ENCODE measurements around the gene TCTN3. TPM values are rescaled to one million over a fixed set of nuclear protein-coding genes. Genes with fewer than 3 reads are reported as not detected.

The TCTN3 gene
- total and polyA plus RNA-seq, 10 of the 15 experiments (the other 5 are each of a cell fraction or from before 2014, with no cell fraction given): 20.0 to 48.7 (median 29.1) TPM

DNA sequence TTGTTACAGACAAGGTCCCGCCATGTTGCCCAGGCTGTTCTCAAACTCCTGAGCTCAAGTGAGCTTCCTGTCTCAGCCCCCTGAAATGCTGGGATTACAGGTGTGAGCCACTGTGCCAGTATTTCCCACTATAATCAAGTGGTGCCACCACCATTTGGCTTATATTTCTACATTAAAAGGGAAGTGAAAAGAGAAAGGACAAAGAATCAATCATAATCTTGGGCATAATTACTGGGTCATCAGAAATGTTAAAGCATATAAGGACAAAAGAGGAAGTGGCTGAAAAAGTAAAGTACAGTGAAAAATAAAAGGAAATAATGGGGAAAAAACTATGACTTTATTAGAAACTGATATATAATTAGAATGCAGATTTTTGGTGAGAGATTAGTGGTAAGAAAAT, 36.5 kb upstream of the TCTN3 start:
- WGBS (ENCODE audit: insufficient coverage, insufficient replicate concordance, low lambda C conversion rate, missing lambda C conversion rate): 43% methylated on average over 1 of the region's 1 CpG
- TF ChIP-seq, protein P1, sequence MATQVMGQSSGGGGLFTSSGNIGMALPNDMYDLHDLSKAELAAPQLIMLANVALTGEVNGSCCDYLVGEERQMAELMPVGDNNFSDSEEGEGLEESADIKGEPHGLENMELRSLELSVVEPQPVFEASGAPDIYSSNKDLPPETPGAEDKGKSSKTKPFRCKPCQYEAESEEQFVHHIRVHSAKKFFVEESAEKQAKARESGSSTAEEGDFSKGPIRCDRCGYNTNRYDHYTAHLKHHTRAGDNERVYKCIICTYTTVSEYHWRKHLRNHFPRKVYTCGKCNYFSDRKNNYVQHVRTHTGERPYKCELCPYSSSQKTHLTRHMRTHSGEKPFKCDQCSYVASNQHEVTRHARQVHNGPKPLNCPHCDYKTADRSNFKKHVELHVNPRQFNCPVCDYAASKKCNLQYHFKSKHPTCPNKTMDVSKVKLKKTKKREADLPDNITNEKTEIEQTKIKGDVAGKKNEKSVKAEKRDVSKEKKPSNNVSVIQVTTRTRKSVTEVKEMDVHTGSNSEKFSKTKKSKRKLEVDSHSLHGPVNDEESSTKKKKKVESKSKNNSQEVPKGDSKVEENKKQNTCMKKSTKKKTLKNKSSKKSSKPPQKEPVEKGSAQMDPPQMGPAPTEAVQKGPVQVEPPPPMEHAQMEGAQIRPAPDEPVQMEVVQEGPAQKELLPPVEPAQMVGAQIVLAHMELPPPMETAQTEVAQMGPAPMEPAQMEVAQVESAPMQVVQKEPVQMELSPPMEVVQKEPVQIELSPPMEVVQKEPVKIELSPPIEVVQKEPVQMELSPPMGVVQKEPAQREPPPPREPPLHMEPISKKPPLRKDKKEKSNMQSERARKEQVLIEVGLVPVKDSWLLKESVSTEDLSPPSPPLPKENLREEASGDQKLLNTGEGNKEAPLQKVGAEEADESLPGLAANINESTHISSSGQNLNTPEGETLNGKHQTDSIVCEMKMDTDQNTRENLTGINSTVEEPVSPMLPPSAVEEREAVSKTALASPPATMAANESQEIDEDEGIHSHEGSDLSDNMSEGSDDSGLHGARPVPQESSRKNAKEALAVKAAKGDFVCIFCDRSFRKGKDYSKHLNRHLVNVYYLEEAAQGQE (IDR thresholded peaks at IDR 0.05; ENCODE audit: low read depth, low read length): no peak
- TF ChIP-seq GATAD2B (conservative IDR thresholded peaks at IDR 0.05; ENCODE audit: low read depth) (no peak), IKZF1 (conservative IDR thresholded peaks at IDR 0.05) (peak; percentile 26; the same call in 1 of the 2 replicates), MTA2 (IDR thresholded peaks at IDR 0.05; ENCODE audit: low read depth) (peak; percentile 76), EGR1 (IDR thresholded peaks at IDR 0.05; ENCODE audit: borderline replicate concordance in 1 of 2, low read depth in 2 of 2, low read length in 2 of 2) (no peak), CBX5 (IDR thresholded peaks at IDR 0.05; ENCODE audit: low read depth) (no peak), EP300 (IDR thresholded peaks at IDR 0.05; ENCODE audit: borderline replicate concordance in 1 of 2, control insufficient read depth in 1 of 2, low read depth in 2 of 2, low read length in 2 of 2) (no peak), FOXK2 (IDR thresholded peaks at IDR 0.05) (no peak), NFYA (IDR thresholded peaks at IDR 0.05; ENCODE audit: borderline replicate concordance, low read depth, low read length) (no peak), NR2F1 (conservative IDR thresholded peaks at IDR 0.05) (no peak), STAT3 (IDR thresholded peaks at IDR 0.05; ENCODE audit: low read depth, low read length) (no peak), PAX8 (IDR thresholded peaks at IDR 0.05) (no peak), SPI1 (IDR thresholded peaks at IDR 0.05; ENCODE audit: borderline replicate concordance, insufficient read depth, low read depth, low read length) (peak; percentile 90), HCFC1 (IDR thresholded peaks at IDR 0.05; ENCODE audit: low read length) (no peak), KAT2A (conservative IDR thresholded peaks at IDR 0.05; ENCODE audit: control insufficient read depth, low read depth, low read length) (no peak), TCF12 (IDR thresholded peaks at IDR 0.05; ENCODE audit: low read depth, low read length) (no peak), CEBPB (IDR thresholded peaks at IDR 0.05; ENCODE audit: borderline replicate concordance in 1 of 2, low read depth in 2 of 2, low read length in 2 of 2) (no peak)
- TF ChIP-seq, protein P2, sequence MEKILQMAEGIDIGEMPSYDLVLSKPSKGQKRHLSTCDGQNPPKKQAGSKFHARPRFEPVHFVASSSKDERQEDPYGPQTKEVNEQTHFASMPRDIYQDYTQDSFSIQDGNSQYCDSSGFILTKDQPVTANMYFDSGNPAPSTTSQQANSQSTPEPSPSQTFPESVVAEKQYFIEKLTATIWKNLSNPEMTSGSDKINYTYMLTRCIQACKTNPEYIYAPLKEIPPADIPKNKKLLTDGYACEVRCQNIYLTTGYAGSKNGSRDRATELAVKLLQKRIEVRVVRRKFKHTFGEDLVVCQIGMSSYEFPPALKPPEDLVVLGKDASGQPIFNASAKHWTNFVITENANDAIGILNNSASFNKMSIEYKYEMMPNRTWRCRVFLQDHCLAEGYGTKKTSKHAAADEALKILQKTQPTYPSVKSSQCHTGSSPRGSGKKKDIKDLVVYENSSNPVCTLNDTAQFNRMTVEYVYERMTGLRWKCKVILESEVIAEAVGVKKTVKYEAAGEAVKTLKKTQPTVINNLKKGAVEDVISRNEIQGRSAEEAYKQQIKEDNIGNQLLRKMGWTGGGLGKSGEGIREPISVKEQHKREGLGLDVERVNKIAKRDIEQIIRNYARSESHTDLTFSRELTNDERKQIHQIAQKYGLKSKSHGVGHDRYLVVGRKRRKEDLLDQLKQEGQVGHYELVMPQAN (conservative IDR thresholded peaks at IDR 0.05): no peak
- TF ChIP-seq, protein P3, sequence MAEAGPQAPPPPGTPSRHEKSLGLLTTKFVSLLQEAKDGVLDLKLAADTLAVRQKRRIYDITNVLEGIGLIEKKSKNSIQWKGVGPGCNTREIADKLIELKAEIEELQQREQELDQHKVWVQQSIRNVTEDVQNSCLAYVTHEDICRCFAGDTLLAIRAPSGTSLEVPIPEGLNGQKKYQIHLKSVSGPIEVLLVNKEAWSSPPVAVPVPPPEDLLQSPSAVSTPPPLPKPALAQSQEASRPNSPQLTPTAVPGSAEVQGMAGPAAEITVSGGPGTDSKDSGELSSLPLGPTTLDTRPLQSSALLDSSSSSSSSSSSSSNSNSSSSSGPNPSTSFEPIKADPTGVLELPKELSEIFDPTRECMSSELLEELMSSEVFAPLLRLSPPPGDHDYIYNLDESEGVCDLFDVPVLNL (IDR thresholded peaks at IDR 0.05; ENCODE audit: low read depth, low read length): no peak

More for the DNA sequence above, 36.5 kb upstream of the TCTN3 start:
- Histone ChIP-seq H3K4me1 (ENCODE audit: control insufficient read depth, insufficient read depth, low read length) (peaks cover 7% of the 10 kb centered on the region), H4K20me1 (ENCODE audit: control insufficient read depth, insufficient read depth) (no peaks in the 10 kb centered on the region), H3K9ac (ENCODE audit: control insufficient read depth, insufficient read depth, low read length) (no peak overlapping the region), H3K9me3 (replicated peaks; ENCODE audit: control insufficient read depth, insufficient read depth, low read length) (peaks cover 8% of the 10 kb centered on the region; the same call in 2 of the 3 replicates), H3K4me2 (ENCODE audit: control insufficient read depth, insufficient read depth) (no peak overlapping the region), H3K27me3 (replicated peaks in 1 of 2; ENCODE audit: control insufficient read depth in 2 of 2, insufficient read depth in 2 of 2, low read length in 1 of 2) (no peaks in the 10 kb centered on the region), H3K36me3 (ENCODE audit: control insufficient read depth in 2 of 2, insufficient read depth in 2 of 2, low read length in 1 of 2) (no peaks in the 10 kb centered on the region), H3K27ac (ENCODE audit: control insufficient read depth, insufficient read depth) (no peak overlapping the region), H2AFZ (ENCODE audit: control insufficient read depth, low read depth, low read length) (peak overlapping the region; percentile 39; the same call in 1 of the 2 replicates), H3K4me3 (no peak overlapping the region), H3K79me2 (ENCODE audit: control insufficient read depth, insufficient read depth, low read length) (no peaks in the 10 kb centered on the region)
- ChIA-PET CTCF (interaction anchor here (1.2 to 3.2 kb wide), 4 partner anchors 10 to 111 kb away, joined by 3 to 18 read pairs (median 4); partner anchors contain the start of gene TCTN3), SMC1A (ENCODE audit: uncharacterized antibody, unreplicated experiment) (interaction anchor here (1.0 to 2.7 kb wide), 8 partner anchors 11 to 104 kb away, joined by 3 to 16 read pairs (median 4); partner anchors contain the start of gene TCTN3), POLR2A (no interaction called here), RAD21 (ENCODE audit: unreplicated experiment) (interaction anchor here (1.0 to 1.6 kb wide), 4 partner anchors 12 to 107 kb away, joined by 3 to 10 read pairs (median 4); partner anchors contain the start of gene TCTN3)
- no TSS peak for BruUV-seq (replicated peaks)
- intact Hi-C loops (cut with micrococcal nuclease; ENCODE audit: unreplicated experiment): no loop called here
- ATAC-seq (peak; percentile 66), DNase-seq (ENCODE audit: low read depth, low spot score) (no peak), FAIRE-seq (no peak)
- in situ Hi-C loops (cut with MboI): no loop called here

Data from GM12878 (cell line).